ENCODE measurements around the gene GRIN1. TPM values are rescaled to one million over a fixed set of nuclear protein-coding genes. Genes with fewer than 3 reads are reported as not detected.

Gene GRIN1
- total RNA-seq, 4 donors from 2014 or later: 0.11 to 0.50 (median 0.19) TPM; not detected in 1

GRCh38 chr9:137164370-137165249 lies 25.7 kb downstream of the GRIN1 start:
- intact Hi-C loops (cut with DNase I): no loop called here
- Histone ChIP-seq H3K4me3 (no peak overlapping the region), H3K9me3 (no peaks in the 10 kb centered on the region), H3K4me1 (peaks cover 40 to 59% (median 51%) of the 10 kb centered on the region in 4 donors), H3K27ac (replicated peaks in 1 of 4) (no peak overlapping the region), H3K27me3 (peaks cover 5 to 100% (median 98%) of the 10 kb centered on the region in 4 donors), H3K36me3 (no peaks in the 10 kb centered on the region)
- WGBS: 57% methylated on average over 11 of the region's 34 CpGs
- TF ChIP-seq EP300 (IDR thresholded peaks at IDR 0.05) (no peak), CTCF (IDR thresholded peaks at IDR 0.05) (no peak), POLR2AphosphoS5 (IDR thresholded peaks at IDR 0.05) (no peak), POLR2A (IDR thresholded peaks at IDR 0.05; ENCODE audit: low read depth) (no peak)
- DNase-seq (ENCODE audit: extremely low spot score): no peak

- no peaks in the 10 kb centered on the region for H3K36me3 ChIP-seq
- no peak overlapping the region for H3K4me3 ChIP-seq
- intact Hi-C loops (cut with DNase I): no loop called here
- TF ChIP-seq EP300 (IDR thresholded peaks at IDR 0.05) (no peak), POLR2AphosphoS5 (IDR thresholded peaks at IDR 0.05) (no peak), CTCF (IDR thresholded peaks at IDR 0.05) (no peak), POLR2A (IDR thresholded peaks at IDR 0.05; ENCODE audit: low read depth) (no peak)
- H3K4me1 ChIP-seq: peaks cover 43 to 66% (median 56%) of the 10 kb centered on the region in 4 donors
- H3K27ac ChIP-seq (replicated peaks in 1 of 4): no peak overlapping the region
- peaks cover 6 to 100% (median 98%) of the 10 kb centered on the region in 4 donors for H3K27me3 ChIP-seq
- H3K9me3 ChIP-seq: no peaks in the 10 kb centered on the region
- 82% methylated on average over 32 of the region's 32 CpGs for WGBS
- DNase-seq (ENCODE audit: extremely low spot score): no peak
Observed at GRCh38 chr9:137165250-137165836, 26.4 kb downstream of the GRIN1 start.

- WGBS: 75% methylated on average over 7 of the region's 22 CpGs
- H3K4me1 ChIP-seq: peaks cover 43 to 59% (median 50%) of the 10 kb centered on the region in 4 donors
Observed at GRCh38 chr9:137166380-137167229, 27.7 kb downstream of the GRIN1 start.

More at GRCh38 chr9:137166380-137167229, 27.7 kb downstream of the GRIN1 start:
- Histone ChIP-seq H3K27me3 (peaks cover 6 to 100% (median 90%) of the 10 kb centered on the region in 4 donors), H3K9me3 (no peaks in the 10 kb centered on the region), H3K36me3 (no peaks in the 10 kb centered on the region), H3K4me3 (no peak overlapping the region), H3K27ac (replicated peaks in 1 of 4) (no peak overlapping the region)
- intact Hi-C loops (cut with DNase I): no loop called here
- TF ChIP-seq POLR2A (IDR thresholded peaks at IDR 0.05; ENCODE audit: low read depth): no peak
- no peak for TF ChIP-seq POLR2AphosphoS5 (IDR thresholded peaks at IDR 0.05)
- no peak for TF ChIP-seq EP300 (IDR thresholded peaks at IDR 0.05)
- TF ChIP-seq CTCF (IDR thresholded peaks at IDR 0.05): no peak
- no peak for DNase-seq (ENCODE audit: extremely low spot score)

Measured in esophagus muscularis mucosa (tissue), 4 donors.